ENCODE results near the gene ACAD10.

GRCh38 chr12:111798182-111798581 lies 112.3 kb downstream of the ACAD10 start:
- TF ChIP-seq CTCF (IDR thresholded peaks at IDR 0.05; ENCODE audit: insufficient read depth, low read depth, low read length) (no peak), EZH2 (IDR thresholded peaks at IDR 0.05; ENCODE audit: insufficient read depth, low read length) (no peak)
